DND-41 (cell line): ENCODE measurements around the gene CKLF.

Source experiments
- ATAC-seq: fragments of 200-7000 bp; cut with Tn5 transposase; 3 replicates; pipeline ENCODE4 v1.9.1; 2021; ENCODE audit warnings: low read depth; ENCODE audit not compliant: insufficient read depth
- DNase-seq: peaks from one replicate; pipeline ENCODE4 v3.0.0-alpha.2; 2020
- H2AFZ ChIP-seq: 2 replicates; pipeline ENCODE4 v1.6.0; 2012; ENCODE audit warnings: low read depth, low read length
- H3K27ac ChIP-seq: 2 replicates; pipeline ENCODE4 v1.5.1; 2012; ENCODE audit warnings: low read length, inconsistent platforms
- H3K27me3 ChIP-seq: fragments of 200-600 bp; sonication (generic); 2 replicates; pipeline ENCODE4 v1.6.0; 2012; ENCODE audit warnings: low read length, mild to moderate bottlenecking, inconsistent platforms; ENCODE audit not compliant: insufficient read depth, poor library complexity
- H3K36me3 ChIP-seq: 2 replicates; pipeline ENCODE4 v1.5.1; 2012; ENCODE audit warnings: low read length, inconsistent platforms; ENCODE audit not compliant: insufficient read depth
- H3K4me1 ChIP-seq: 2 replicates; pipeline ENCODE4 v1.5.1; 2012; ENCODE audit warnings: mild to moderate bottlenecking, low read length; ENCODE audit not compliant: insufficient read depth
- H3K4me2 ChIP-seq: 2 replicates; pipeline ENCODE4 v1.6.0; 2012; ENCODE audit warnings: mild to moderate bottlenecking, moderate library complexity, low read length, inconsistent platforms; ENCODE audit not compliant: insufficient read depth
- H3K4me3 ChIP-seq, 2 experiments: fragments of 200-600 bp in 1 of 2; shearing (Covaris generic) in 1 of 2; 2 replicates each; pipeline ENCODE4 v1.5.1; 2012 to 2016; ENCODE audit warnings: inconsistent platforms in 2 of 2, low read length in 2 of 2, mild to moderate bottlenecking in 2 of 2, low read depth in 1 of 2, moderate library complexity in 1 of 2
- H3K79me2 ChIP-seq: 2 replicates; pipeline ENCODE4 v1.6.0; 2012; ENCODE audit warnings: low read length, inconsistent platforms; ENCODE audit not compliant: insufficient read depth
- H3K9ac ChIP-seq: 2 replicates; pipeline ENCODE4 v1.6.0; 2012; ENCODE audit warnings: low read depth, mild to moderate bottlenecking, inconsistent platforms, low read length, moderate library complexity
- H3K9me3 ChIP-seq: 2 replicates; pipeline ENCODE4 v1.5.1; 2012; ENCODE audit warnings: low read length, moderate library complexity, mild to moderate bottlenecking, inconsistent platforms; ENCODE audit not compliant: insufficient read depth, severe bottlenecking
- H4K20me1 ChIP-seq: 2 replicates; pipeline ENCODE4 v1.6.0; 2012; ENCODE audit warnings: low read length; ENCODE audit not compliant: insufficient read depth
- CTCF ChIP-seq: IDR thresholded peaks from 2 replicates; pipeline ENCODE4 v1.5.1; 2012; ENCODE audit warnings: borderline replicate concordance, low read length, moderate library complexity, mild to moderate bottlenecking; ENCODE audit not compliant: poor library complexity, severe bottlenecking; ENCODE audit errors: extremely low read depth
- EZH2 ChIP-seq: IDR thresholded peaks from 3 replicates; pipeline ENCODE4 v1.6.1; 2012; ENCODE audit warnings: borderline replicate concordance, low read depth, mild to moderate bottlenecking, moderate library complexity, low read length, inconsistent platforms; ENCODE audit not compliant: severe bottlenecking

The CKLF gene

GRCh38 chr16:66548868-66549267 lies 3.5 kb upstream of the CKLF start:
- H3K27ac ChIP-seq, result peak overlapping the region; percentile 97
- H3K9ac ChIP-seq, result peak overlapping the region; percentile 71
- H3K4me3 ChIP-seq, result peak overlapping the region in 1 of 2 experiments; percentile 86; a peak in 2 of 4 replicates
- ATAC-seq (no peak), DNase-seq (no peak)
- H3K4me1 ChIP-seq, result peaks cover 61% of the 10 kb centered on the region
- no peaks in the 10 kb centered on the region for H3K9me3 ChIP-seq
- H3K4me2 ChIP-seq, result peak overlapping the region; percentile 70
- H3K79me2 ChIP-seq, result peaks cover 30% of the 10 kb centered on the region
- TF ChIP-seq EZH2 (no peak), CTCF (no peak)
- H3K36me3 ChIP-seq, result peaks cover 7% of the 10 kb centered on the region
- H3K27me3 ChIP-seq, result no peaks in the 10 kb centered on the region
- peaks cover 6% of the 10 kb centered on the region; the same call in 1 of the 2 replicates for H4K20me1 ChIP-seq
- peak overlapping the region; percentile 69 for H2AFZ ChIP-seq

DNA sequence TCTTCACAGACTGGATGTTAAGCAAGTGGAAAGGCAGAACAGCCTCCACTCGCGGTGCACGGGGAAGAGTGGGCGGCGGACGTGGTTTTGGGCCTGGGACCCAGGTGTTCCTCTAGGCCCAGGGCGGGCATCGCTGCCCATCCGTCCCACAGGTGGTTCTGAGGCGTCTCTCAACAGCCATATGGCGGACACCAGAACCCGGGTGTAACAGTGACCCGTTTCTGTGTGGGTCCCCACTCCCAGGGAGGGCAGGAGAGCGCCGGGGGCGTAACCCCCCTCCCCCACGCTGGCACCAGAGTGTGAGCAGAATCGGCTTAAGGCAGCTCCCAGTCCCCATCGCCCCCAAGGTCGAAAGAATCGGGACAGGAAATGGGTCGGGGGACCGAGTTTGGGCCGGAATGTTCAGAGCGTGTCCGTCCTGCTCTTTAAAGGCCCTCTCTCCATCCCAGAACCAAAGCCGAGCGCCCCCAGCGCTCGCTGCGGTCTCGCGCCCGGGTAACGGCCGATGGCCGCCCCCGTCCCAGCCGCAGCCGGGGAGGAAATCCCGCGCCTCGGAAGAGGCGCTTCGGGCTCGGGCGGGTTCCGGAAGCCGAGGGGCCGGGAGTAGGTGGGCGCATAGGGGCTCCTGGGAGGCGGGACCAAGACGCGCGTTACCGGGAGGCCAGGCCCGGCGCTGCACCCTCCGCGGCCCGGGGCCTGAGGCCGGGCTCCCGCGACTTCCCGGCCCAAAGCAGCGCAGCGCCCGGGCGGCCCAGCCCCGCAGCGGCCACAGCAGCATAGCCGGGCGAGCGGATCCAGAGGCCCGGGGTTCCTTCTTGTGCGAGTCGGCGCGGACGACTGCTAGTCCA lies 2.9 kb upstream of the CKLF start, which contains the start of gene TK2:
TSS of gene TK2 (minus strand) at position 839 of the 848 bp plus-strand sequence. CDS start at position 778, 61 bp downstream.
- TF ChIP-seq EZH2 (no peak), CTCF (peak; percentile 7)
- Histone ChIP-seq H3K79me2 (peaks cover 37% of the 10 kb centered on the region), H3K4me2 (peak within 1 kb of the TSS; percentile 70), H4K20me1 (peaks cover 13% of the 10 kb centered on the region; the same call in 1 of the 2 replicates), H3K4me1 (peaks cover 68% of the 10 kb centered on the region), H3K36me3 (peaks cover 13% of the 10 kb centered on the region), H3K27ac (peak within 1 kb of the TSS; percentile 97), H3K27me3 (no peaks in the 10 kb centered on the region), H3K9me3 (no peaks in the 10 kb centered on the region), H3K4me3 (peak within 1 kb of the TSS; percentile 28 to 86; a peak in 3 of 4 replicates), H2AFZ (peak within 1 kb of the TSS; percentile 69), H3K9ac (peak within 1 kb of the TSS; percentile 71)
- ATAC-seq, result peak; percentile 70
- peak; percentile 84 for DNase-seq

GRCh38 chr16:66551348-66551759 lies 1.0 kb upstream of the CKLF start:
- peak; percentile 83 for DNase-seq
- peak overlapping the region; percentile 79 for H2AFZ ChIP-seq
- peak overlapping the region; percentile 71 for H3K9ac ChIP-seq
- peaks cover 31% of the 10 kb centered on the region for H3K36me3 ChIP-seq
- H3K79me2 ChIP-seq, result peaks cover 55% of the 10 kb centered on the region
- H3K4me3 ChIP-seq, result peak overlapping the region; percentile 36 to 86; a peak in 3 of 4 replicates
- no peaks in the 10 kb centered on the region for H3K27me3 ChIP-seq
- H3K9me3 ChIP-seq, result no peaks in the 10 kb centered on the region
- TF ChIP-seq CTCF (peak; percentile 72), EZH2 (no peak)
- H3K4me2 ChIP-seq, result peak overlapping the region; percentile 70
- peaks cover 30% of the 10 kb centered on the region; the same call in 1 of the 2 replicates for H4K20me1 ChIP-seq
- peaks cover 86% of the 10 kb centered on the region for H3K4me1 ChIP-seq
- peak overlapping the region; percentile 97 for H3K27ac ChIP-seq
- ATAC-seq, result peak; percentile 66
